Embryonic facial prominence (tissue), 1 donor: Measurements from ENCODE around the gene CACNG6.

Experiments
- DNase-seq: peaks from one replicate; pipeline ENCODE4 v3.0.0-alpha.2; 2016; ENCODE audit errors: extremely low spot score

The CACNG6 gene

GRCh38 chr19:53969366-53969765 is 22.1 kb upstream of the CACNG6 start:
- DNase-seq = no peak

- no peak for DNase-seq
Measured at GRCh38 chr19:53971673-53972072, 19.8 kb upstream of the CACNG6 start.

DNA sequence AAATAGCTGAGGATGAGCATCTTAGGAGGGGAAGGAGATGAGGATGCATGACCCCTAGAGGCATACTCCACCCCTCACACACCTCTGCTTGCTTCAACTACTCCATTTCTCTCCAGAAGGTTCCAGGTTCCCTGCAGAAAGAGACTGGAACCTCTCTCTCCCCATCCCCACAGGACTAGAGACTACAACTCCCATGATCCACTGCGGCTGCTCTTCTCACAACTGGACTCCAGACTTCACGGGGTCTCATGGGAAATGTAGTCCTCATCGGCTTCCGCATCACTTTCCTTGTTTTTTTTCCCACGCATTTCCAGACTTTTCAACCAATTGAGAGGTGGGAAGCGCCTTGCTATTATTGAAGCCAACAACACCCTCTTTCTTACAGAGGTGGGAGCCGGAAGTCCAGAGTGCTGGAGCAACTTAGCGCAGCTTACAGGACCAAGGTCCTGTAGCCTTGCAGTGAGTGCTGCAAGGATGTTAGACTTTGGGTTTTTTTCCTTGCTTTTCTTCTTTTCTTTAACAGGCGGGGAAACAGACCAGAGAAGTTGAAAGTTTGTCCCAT is 13.9 kb upstream of the CACNG6 start:
- DNase-seq = peak; percentile 75

GRCh38 chr19:53977991-53978731 is 13.3 kb upstream of the CACNG6 start:
- no peak for DNase-seq

- DNase-seq = no peak
Measured at GRCh38 chr19:53978975-53979801, 12.2 kb upstream of the CACNG6 start.

GRCh38 chr19:53980539-53981375 is 10.7 kb upstream of the CACNG6 start:
- DNase-seq = no peak

DNA sequence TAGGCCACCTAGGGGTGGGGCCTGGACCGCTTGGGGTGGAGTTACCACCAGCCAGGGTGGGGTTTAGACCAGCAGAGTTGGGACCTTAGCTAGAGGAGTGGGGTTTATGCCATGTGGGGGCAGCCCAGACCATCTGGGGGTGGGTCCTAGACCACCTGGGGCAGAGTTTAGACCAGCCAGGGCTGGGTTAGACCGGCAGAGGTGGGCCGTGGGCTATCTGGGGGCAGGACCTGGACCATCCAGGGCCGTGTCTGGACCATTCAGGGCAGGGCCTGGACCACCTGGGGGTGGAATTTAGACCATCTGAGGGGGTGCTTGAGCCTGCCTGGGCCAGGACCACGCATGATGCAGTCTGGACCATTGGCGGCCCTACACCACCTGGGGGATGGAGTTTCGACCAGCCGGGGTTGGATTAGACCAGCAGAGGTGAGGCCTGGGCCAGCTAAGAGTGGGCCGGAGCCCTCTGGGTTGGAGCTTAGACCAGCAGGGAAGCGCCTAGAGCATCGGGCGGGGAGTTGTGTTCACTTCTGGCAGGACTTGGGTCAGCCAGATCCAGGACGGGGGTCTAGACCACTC is 10.0 kb upstream of the CACNG6 start:
- DNase-seq = no peak

GRCh38 chr19:53982001-53982451 is 9.4 kb upstream of the CACNG6 start:
- DNase-seq = no peak

GRCh38 chr19:53982611-53983010 is 8.8 kb upstream of the CACNG6 start:
- DNase-seq = no peak

GRCh38 chr19:53983457-53984289 is 7.8 kb upstream of the CACNG6 start:
- DNase-seq = no peak

- DNase-seq = no peak
Measured at GRCh38 chr19:53985863-53986262, 5.6 kb upstream of the CACNG6 start.

DNA sequence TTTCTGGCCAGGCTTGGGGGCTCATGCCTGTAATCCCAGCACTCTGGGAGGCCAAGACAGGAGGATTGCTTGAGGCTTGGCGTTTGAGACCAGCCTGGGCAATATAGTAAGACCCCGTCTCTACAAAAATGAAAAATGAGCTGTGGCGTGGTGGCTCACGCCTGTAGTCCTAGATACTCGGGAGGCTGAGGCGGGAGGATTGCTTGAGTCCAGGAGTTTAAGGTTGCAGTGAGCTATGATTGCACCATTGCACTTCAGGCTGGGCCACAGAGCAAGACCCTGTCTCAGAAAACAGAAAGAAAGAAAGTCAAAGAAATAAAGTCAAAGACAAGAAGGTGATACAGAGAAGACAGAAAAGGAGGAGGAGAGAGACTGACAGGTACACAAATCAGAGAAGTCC is 2.5 kb upstream of the CACNG6 start:
- DNase-seq = no peak

DNA sequence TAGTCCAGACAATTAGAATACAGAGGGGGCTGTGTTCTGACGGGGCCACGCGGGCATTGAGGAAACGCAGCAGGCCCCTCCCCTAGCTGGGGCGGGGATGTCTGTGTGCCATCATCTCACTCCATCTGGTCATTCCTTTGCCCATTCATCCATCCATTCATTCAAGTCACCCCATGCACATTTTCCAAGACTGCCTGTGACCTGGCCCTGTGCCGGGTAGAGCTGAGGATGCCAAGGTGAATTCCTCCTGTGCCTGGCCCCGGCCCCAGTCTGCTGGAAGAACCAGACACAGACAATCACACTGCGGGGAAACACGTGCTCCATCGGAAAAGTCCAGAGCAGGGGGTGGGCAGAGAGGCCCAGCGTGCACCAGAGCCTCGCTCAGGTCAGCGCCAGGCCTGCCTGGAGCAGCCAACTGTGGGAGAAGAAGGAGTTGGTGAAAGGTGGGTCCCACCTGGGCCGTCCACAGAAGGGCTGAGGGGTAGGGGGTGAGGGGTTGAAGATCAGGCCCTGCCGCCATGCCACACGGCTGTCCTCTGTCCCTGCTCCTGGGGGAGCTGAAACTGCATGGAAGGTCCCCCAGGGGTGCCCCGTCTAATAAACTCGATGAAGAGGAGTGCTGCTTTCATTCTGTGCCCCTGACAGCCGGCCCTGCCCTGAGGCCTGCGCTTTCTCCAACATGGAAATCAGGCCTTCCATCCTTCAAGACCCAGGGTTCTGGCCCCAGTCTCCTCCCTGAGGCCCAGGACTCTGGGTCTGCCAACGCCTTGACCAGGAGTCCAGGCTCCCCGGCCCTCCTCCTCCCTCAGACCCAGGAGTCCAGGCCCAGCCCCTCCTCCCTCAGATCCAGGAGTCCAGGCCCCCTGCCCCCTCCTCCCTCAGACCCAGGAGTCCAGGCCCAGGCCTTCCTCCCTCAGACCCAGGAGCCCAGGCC is 1.6 kb upstream of the CACNG6 start:
- no peak for DNase-seq

DNA sequence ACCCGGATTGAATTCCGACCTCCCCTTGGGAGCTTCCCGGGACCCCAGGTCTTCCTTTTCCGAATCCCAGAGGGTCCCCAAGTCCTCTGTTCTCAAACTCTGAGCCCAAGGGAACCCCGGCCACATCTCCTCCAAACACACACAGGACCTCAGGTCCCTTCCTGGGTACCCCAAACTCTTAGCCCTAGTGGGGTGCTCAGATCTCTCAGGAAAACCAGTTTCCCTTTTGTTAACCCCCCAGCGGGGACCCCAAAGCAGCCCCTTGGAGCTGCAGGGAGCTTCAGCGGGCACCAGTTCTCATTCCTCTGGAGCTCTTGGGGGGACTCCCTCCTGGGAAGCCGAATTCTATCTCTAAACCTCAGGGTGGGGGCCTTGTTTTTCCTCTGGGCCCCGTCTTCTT is 774 bp downstream of the CACNG6 start:
- DNase-seq = no peak

DNA sequence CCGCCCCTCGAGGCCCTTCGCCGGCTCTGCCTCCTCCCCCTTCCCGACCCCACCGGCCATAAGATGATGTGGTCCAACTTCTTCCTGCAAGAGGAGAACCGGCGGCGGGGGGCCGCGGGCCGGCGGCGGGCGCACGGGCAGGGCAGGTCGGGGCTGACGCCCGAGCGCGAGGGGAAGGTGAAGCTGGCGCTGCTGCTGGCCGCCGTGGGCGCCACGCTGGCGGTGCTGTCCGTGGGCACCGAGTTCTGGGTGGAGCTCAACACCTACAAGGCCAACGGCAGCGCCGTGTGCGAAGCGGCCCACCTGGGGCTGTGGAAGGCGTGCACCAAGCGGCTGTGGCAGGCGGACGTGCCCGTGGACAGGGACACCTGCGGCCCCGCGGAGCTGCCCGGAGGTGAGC is 1.4 kb downstream of the CACNG6 start:
- no peak for DNase-seq

DNA sequence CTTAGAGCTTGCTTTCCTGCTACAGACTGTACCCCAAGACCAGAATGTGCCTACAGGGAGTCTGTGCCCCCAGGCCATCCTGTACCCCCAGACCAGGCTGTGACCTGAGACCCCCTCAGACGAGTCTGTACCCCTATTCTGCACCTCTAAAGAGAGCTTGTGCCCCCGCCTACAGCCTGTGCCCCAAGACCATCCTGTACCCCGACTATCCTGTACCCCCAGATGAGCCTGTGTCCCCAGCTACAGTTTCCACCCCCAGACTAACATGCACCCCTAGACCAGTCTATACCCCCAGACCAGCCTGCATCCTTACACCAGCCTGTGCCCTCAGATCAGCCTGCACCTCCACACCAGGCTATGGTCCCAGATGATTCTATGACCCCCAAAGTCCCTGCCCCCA is 2.0 kb downstream of the CACNG6 start:
- no peak for DNase-seq

- DNase-seq = no peak
Measured at GRCh38 chr19:53994811-53995210, 3.4 kb downstream of the CACNG6 start.

- DNase-seq = no peak
Measured at GRCh38 chr19:53998223-53998622, 6.8 kb downstream of the CACNG6 start.

DNA sequence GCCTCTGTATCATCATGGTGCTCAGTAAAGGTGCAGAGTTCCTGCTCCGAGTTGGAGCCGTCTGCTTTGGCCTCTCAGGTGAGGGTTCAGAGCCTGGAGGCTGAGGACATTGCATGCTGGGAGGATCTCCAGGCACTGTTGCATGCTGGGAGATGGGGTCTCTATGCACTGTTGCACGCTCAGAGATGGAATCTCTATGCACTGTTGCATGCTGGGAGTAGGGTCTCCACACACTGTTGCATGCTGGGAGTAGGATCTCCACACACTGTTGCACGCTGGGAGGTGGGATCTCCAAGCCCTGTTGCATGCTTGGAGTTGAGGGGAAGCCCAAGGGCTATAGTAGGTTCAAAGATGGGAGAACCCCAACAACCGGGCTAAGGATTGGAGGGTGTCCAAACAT is 8.3 kb downstream of the CACNG6 start:
- DNase-seq = no peak

DNA sequence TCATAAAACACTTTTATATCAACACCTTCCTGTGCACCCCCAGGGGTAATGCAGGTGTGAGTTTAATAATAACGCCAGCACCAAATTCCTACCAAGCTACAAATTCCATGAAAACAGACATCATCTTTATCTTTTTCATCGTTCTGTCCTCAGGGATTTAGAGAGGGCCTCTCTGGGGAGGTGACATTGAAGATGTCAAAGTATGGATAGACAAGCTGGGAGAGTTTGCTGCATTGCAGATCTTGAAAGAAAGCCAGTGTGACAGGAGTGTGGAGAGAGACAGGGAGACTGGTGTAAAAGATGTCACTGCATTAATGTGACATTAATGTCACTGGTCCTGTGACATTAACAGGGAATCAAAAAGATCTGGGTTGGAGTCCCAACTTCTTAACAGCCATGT is 10.1 kb downstream of the CACNG6 start:
- DNase-seq = no peak
